PFSK-1 (cell line): ENCODE measurements around the gene PRIMPOL.
A peak's percentile ranks its signal among the peaks of the same experiment; 100 is the strongest.

Experiments used
- FOXP2 ChIP-seq: optimal IDR thresholded peaks from 2 replicates; pipeline ENCODE3; 2011; ENCODE audit warnings: borderline replicate concordance, control low read depth, inconsistent platforms; ENCODE audit not compliant: insufficient read depth; ENCODE audit errors: extremely low read length, extremely low read depth
- POLR2AphosphoS5 ChIP-seq: IDR thresholded peaks from 2 replicates; pipeline ENCODE4 v1.6.1; 2012; ENCODE audit warnings: low read depth, mild to moderate bottlenecking, control low read depth, low read length, moderate library complexity
- SIN3A ChIP-seq: IDR thresholded peaks from 2 replicates; pipeline ENCODE4 v1.6.1; 2012; ENCODE audit warnings: mild to moderate bottlenecking, low read length, moderate library complexity, borderline replicate concordance; ENCODE audit not compliant: insufficient read depth
- TAF1 ChIP-seq: IDR thresholded peaks from 2 replicates; pipeline ENCODE4 v1.6.1; 2012; ENCODE audit warnings: low read length, control low read depth, borderline replicate concordance; ENCODE audit not compliant: insufficient read depth
- TF ChIP-seq, protein P1 (sequence below), 2 experiments: IDR thresholded peaks; 2 replicates each; pipeline versions ENCODE4 v1.6.1 to v1.8.0; 2011 to 2012; ENCODE audit warnings: low read depth in 2 of 2, low read length in 2 of 2, control low read depth in 1 of 2, inconsistent platforms in 1 of 2, mild to moderate bottlenecking in 1 of 2, moderate library complexity in 1 of 2; ENCODE audit not compliant: insufficient read depth in 1 of 2

Gene PRIMPOL

DNA sequence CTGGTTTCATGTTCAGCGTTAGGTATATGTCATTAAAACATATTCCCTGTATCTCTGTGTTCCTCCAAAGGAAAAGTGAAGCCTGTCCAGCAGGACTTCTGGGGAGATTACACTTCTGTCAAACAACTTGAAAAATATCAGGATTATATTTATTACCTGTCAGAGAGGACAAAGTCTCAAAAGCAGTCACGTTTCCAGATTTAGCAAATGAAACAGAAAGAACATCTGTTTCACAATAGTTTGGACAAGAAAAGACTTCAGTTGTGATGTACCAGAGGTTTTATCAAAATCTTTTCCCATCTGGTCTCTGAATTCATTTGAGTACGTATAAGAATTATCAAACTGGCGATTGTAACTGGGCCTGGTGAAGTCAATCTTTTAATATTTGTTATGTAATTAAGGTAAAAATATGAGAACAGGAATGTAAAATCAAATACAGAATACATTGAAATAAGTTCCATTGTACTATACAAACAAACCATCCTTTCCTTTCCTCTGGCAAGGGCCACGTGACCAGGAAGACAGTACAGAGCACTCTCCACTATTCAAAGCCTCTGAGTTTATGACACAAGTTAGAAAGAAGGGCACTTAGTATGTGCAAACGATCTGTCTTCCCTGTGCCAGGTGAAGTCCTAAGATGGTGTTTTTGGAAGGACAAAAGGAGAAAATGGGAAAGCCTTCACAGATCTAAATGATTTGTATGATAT lies 3.5 kb upstream of the PRIMPOL start:
- TF ChIP-seq POLR2AphosphoS5 (no peak), FOXP2 (no peak), SIN3A (no peak)
- TF ChIP-seq, protein P1, sequence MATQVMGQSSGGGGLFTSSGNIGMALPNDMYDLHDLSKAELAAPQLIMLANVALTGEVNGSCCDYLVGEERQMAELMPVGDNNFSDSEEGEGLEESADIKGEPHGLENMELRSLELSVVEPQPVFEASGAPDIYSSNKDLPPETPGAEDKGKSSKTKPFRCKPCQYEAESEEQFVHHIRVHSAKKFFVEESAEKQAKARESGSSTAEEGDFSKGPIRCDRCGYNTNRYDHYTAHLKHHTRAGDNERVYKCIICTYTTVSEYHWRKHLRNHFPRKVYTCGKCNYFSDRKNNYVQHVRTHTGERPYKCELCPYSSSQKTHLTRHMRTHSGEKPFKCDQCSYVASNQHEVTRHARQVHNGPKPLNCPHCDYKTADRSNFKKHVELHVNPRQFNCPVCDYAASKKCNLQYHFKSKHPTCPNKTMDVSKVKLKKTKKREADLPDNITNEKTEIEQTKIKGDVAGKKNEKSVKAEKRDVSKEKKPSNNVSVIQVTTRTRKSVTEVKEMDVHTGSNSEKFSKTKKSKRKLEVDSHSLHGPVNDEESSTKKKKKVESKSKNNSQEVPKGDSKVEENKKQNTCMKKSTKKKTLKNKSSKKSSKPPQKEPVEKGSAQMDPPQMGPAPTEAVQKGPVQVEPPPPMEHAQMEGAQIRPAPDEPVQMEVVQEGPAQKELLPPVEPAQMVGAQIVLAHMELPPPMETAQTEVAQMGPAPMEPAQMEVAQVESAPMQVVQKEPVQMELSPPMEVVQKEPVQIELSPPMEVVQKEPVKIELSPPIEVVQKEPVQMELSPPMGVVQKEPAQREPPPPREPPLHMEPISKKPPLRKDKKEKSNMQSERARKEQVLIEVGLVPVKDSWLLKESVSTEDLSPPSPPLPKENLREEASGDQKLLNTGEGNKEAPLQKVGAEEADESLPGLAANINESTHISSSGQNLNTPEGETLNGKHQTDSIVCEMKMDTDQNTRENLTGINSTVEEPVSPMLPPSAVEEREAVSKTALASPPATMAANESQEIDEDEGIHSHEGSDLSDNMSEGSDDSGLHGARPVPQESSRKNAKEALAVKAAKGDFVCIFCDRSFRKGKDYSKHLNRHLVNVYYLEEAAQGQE (IDR thresholded peaks at IDR 0.05; ENCODE audit: insufficient read depth in 1 of 2, low read depth in 2 of 2, low read length in 2 of 2), result no peak

DNA sequence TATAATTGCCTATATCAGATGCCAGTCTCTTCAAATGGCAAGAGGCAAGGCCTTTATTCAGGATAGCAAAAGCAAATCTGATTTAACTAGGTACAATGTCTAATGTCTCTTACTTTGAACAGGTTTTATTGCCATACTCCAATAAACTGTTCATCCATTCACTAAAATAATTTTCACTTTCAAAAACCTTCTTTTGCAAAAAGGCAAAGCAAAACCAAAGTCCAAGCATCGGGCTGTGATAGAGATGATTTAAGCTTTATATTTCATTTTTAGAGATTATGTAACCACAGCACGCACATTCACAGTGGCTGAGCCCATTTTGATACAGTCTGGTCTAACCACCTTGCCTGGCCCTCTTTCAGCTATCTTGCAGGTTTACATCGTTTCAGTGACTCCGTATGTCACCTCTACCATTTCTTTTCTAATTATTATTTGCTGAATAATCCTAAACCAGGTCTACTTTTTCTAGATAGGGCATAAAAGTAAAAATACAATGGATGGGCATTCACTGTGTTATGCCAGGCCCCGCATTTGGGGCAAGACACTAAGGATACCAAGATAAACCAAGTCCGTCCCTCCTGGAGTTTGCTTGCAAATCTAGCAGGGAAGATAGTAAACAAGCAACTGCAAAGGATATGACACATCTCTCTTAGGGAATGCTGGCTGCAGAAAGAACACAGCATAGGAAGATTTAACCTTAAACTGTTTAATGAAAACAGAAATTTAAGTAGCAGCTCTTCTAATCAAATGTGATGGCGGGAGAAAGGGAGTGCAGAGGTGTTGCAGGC lies 2.1 kb upstream of the PRIMPOL start:
- TF ChIP-seq, protein P1 (IDR thresholded peaks at IDR 0.05; ENCODE audit: insufficient read depth in 1 of 2, low read depth in 2 of 2, low read length in 2 of 2), result no peak
- TF ChIP-seq SIN3A (no peak), FOXP2 (no peak), TAF1 (no peak), POLR2AphosphoS5 (no peak)

DNA sequence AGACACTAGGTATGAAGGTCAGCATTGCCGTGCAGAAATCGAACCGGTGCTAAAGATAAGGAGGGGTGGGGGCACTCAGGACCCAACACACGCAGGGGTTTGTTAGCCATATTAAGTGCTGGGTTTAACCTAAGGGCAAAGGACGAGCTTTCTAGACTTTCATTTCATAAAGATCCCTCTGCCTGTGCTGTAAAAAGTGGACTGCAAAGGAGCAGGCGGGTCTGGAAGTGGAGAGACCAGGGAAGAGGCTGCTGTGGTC lies 1.6 kb upstream of the PRIMPOL start:
- TF ChIP-seq, protein P1 (IDR thresholded peaks at IDR 0.05; ENCODE audit: insufficient read depth in 1 of 2, low read depth in 2 of 2, low read length in 2 of 2), result no peak
- TF ChIP-seq SIN3A (no peak), TAF1 (no peak), FOXP2 (no peak), POLR2AphosphoS5 (no peak)

DNA sequence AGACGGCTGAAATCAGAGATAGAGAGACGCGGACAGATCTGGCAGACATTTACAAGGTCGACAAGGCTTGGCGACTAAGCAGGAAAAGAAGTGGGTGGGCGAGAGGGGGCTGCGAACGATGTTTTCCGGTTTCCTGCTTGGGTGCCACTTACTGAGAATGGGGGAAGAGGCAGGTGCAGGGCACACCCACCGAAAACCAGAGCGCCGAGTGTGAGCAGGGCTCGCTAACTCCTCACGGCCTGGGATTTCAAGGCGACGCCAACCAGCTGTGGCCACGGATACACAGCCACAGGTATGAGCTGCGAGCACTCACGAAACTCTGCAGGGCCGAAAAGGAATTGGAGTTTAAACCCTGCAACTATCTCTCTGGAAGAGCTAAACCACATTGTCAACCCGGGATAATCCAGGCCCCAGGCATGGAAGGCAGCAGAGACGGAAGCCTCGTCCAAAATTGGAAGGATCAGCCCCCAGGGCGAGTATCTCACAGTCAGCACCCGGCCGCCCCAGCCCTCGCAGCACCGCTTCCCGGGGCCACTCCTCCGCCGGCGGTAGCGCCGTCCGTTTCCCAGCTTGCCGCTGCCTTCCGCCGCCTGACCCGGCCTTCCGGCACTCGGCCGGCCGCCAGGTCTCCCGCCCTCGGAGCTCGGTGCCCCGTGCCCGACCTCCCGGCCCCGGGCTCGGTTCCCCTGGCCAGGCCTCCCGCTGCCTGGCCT lies 1.1 kb upstream of the PRIMPOL start:
- TF ChIP-seq, protein P1 (IDR thresholded peaks at IDR 0.05; ENCODE audit: insufficient read depth in 1 of 2, low read depth in 2 of 2, low read length in 2 of 2), result no peak
- peak; percentile 25 for TF ChIP-seq FOXP2
- no peak for TF ChIP-seq TAF1
- no peak for TF ChIP-seq SIN3A
- no peak for TF ChIP-seq POLR2AphosphoS5
